LNCaP clone FGC (cell line): Measurements from ENCODE around the gene DNAH2.

Experiments
- DNase-seq: peaks from one replicate; pipeline ENCODE4 v3.0.0-alpha.2; 2011; ENCODE audit warnings: low read depth
- H3K4me3 ChIP-seq: 2 replicates; pipeline ENCODE4 v1.5.1; 2011; ENCODE audit warnings: mild to moderate bottlenecking, low read depth, low read length, control low read depth
- CTCF ChIP-seq: IDR thresholded peaks from 2 replicates; pipeline ENCODE4 v1.5.1; 2012; ENCODE audit warnings: mild to moderate bottlenecking; ENCODE audit not compliant: control insufficient read depth, insufficient read depth; ENCODE audit errors: extremely low read depth

DNAH2 gene

GRCh38 chr17:7854078-7854777 lies 136.7 kb downstream of the DNAH2 start:
- no peak overlapping the region for H3K4me3 ChIP-seq
- no peak for TF ChIP-seq CTCF
- DNase-seq = no peak

DNA sequence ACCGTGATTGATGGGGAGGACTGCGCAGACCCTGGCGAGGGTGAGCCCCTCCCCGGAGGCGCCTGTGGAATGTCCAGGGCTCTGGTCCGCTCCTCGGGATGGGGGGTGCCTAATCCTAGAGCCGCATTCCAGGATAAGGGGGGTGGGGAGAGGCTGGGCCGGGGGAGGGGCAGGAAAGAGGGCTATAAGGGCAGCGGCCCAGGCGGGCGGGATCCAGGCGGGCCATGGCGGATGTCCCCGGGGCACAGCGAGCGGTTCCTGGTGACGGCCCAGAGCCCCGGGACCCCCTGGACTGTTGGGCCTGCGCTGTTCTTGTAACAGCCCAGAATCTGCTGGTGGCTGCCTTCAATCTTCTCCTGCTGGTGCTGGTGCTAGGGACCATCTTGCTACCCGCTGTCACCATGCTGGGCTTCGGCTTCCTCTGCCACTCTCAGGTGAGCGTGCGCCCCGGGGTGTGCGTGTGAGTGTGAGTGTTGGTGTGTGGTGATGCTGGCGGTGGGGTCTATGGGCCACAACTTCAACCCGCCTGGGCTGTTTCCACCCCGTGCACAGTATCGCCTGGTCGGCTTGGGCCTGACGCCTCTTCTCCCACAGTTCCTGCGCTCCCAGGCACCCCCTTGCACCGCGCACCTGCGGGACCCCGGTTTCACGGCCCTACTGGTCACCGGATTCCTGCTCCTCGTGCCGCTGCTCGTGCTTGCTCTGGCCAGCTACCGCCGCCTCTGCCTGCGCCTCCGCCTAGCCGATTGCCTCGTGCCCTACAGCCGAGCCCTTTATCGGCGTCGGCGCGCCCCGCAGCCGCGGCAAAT lies 137.5 kb downstream of the DNAH2 start, which contains the start of gene TMEM88:
TMEM88 (plus strand) TSS at position 216 of the 809 bp plus-strand sequence; CDS start at position 225, 9 bp downstream.
- H3K4me3 ChIP-seq = peak within 1 kb of the TSS; percentile 63
- TF ChIP-seq CTCF = no peak
- DNase-seq = no peak

GRCh38 chr17:7855660-7856010 lies 138.1 kb downstream of the DNAH2 start:
- TF ChIP-seq CTCF = no peak
- peak overlapping the region; percentile 63 for H3K4me3 ChIP-seq
- no peak for DNase-seq

GRCh38 chr17:7856011-7856810 lies 138.7 kb downstream of the DNAH2 start:
- TF ChIP-seq CTCF = no peak
- H3K4me3 ChIP-seq = peak overlapping the region; percentile 63
- DNase-seq = no peak

DNA sequence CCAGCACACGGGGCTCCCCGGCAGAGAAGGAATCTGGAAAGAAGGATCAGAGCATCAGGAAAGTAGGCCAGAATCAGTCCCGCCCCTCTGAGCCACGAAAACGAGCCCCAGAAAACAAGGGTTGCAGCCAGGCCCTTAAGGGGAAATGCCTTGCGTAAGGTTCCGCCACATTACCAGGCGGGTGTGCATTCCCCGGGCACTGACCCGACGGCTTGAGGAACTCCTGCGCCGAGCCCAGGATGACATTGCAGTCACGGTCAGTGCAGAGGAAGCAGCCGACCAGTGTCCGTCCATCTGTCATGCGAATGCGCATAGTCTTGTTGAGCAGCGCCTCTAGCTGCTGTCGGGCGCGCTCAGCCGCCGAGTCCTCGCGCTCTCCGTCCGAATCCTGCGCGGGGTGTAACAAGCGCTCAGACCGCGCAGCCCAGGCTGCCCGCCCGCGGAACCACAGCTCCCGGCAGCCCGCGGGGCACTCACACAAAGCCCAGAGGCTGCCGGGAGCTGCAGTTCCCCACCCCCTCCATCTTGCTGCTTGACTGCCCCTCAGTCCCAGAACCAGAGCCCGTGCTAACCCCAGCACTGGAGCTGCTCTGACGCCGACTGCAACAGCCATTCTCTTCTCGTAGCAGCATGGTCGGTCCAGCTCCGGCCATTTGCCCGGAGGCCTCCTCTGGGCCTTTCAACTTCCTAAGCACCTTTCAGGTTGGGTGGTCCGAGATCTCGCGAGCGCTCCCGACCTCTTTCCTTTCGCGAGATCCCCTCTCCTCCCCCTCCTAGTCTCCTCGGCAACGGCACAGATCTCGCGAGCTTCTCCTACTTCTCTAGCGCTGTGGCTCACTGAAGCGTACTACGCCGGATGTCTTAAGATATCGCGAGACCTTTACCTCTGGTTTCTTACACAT lies 139.5 kb downstream of the DNAH2 start, which contains the start of gene NAA38:
NAA38 (minus strand) TSS at position 749 of the 902 bp plus-strand sequence; CDS start at position 653, 96 bp downstream.
- DNase-seq = peak; percentile 99
- peak; percentile 56 for TF ChIP-seq CTCF
- peak within 1 kb of the TSS; percentile 63 for H3K4me3 ChIP-seq
